ENCODE measurements around the gene AGT.

The AGT gene

DNA sequence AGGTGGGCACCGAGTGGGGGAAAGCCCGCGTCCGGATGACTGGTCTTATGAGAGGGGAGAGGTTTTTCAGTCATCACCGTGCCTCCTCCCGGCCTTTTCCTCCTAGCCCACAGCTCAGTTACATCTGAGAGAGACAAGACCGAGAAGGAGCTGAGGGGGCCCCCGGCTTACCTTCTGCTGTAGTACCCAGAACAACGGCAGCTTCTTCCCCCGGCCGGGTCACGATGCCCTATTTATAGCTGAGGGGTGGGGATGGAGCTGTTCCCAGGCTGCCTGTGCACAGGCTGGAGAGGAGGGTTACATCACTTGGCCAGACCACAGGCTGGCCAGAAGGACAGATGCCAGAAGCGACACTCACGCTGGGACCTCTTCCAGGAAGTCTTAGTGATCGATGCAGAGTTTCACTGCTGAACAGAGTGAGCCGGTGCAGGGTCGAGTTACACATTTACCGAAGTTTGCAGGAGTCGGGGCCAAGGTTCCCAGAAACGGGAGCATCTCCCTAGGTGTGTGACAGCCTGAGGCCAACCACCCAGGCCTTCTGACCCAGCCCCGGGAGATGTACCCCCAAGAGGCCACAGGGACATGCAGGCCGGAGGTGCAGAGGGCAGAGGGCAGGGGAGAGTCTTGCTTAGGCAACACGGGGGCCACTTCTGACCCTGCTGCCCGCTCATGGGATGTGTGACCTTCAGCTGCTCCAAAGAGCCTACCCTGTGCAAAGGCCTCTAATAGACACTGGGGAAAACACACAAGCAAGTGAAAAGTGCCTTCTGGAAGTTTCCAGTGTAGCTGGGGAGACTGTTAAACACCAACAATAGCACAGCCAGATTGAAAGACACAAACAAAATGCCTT, at the start of gene AGT:
Gene AGT, minus strand, starts transcription at position 208 of the 850 bp plus-strand sequence. CDS start 3,299 bp downstream, outside the sequence.
- DNase-seq (ENCODE audit: low spot score), result no peak

DNA sequence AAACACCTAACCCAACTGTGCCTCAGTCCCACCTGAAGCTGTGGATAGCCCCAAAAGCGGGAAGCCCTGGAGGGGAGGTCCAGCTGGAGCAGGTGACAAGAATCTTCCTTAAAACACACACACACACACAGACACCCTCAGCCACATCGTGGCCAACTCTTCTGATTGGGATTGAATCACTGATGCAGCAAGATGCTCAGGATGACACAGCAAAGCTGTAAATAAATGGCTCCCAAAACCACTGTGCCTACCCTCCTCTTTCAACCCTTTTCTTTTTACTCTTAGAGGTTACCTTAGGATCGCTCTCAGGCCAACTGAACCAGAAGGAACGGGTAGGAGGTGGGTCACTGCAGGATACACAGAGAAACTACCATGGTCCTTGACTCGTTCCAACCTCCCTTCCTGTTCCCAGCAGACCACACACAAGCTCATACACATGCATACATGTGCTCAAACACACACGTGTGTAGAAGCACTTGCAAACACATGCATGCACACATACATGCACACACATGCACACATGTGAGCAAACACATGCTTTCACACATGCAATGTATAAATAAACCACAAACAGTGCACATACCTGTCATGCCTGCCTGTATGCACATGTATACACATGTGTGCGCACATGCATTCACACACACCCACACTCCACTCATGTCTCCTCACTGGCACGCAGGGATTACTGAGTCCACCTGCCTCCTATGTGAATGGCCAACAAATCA, 47.7 kb upstream of the AGT start:
- no peak for DNase-seq (ENCODE audit: low spot score)

DNA sequence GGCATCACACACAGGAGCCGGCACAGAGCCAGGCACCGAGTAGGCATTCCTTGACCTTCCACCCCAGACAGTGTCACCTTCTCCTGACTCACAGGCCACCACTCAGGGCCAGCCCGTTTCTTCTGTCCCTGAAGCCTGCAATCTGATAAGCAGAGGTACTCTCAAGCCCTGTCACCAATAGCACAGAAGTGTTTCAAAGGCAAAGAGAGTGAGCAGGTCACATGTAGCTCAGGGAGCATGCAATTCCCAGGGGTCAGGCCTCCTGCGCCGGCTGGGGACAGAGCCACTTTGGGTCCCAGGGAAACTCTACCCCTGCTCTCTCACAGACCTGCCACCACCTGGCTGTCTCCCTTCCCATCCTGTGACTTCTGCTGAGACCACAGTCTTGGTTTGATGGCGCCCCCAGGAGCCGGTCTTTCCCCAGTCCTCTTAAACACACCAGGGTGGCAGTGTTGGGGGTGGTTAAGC, 46.5 kb upstream of the AGT start:
- no peak for DNase-seq (ENCODE audit: low spot score)

DNA sequence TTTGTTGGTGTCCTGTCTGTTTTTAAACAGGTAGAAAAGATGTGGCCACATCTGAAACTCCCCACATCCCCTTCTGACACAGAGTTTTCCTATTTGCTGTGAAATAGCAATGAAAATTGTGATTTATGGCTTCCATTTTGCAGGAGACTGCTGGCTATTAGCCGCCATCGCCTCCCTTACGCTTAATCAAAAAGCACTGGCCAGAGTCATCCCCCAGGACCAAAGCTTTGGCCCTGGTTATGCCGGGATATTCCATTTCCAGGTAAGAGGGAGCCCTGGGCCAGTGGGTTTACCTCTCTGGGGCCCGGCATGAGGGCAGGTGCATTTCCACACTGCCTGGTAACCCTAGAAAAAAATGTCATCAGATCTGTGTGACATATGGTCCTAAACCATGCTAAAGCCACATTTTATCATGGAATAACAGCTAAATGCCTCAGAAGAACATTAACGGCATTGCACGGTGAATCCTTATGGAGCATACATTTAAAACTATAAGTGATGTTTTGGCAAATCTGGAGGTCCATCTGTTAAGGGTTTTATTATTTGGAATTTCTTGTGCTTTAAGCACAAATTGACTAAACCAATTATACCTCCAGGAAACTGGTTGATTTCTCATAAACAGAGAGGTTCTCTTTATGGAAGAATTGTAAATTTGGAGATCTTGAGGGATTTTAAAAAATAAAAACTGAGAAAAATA, 45.6 kb upstream of the AGT start:
- no peak for DNase-seq (ENCODE audit: low spot score)

DNA sequence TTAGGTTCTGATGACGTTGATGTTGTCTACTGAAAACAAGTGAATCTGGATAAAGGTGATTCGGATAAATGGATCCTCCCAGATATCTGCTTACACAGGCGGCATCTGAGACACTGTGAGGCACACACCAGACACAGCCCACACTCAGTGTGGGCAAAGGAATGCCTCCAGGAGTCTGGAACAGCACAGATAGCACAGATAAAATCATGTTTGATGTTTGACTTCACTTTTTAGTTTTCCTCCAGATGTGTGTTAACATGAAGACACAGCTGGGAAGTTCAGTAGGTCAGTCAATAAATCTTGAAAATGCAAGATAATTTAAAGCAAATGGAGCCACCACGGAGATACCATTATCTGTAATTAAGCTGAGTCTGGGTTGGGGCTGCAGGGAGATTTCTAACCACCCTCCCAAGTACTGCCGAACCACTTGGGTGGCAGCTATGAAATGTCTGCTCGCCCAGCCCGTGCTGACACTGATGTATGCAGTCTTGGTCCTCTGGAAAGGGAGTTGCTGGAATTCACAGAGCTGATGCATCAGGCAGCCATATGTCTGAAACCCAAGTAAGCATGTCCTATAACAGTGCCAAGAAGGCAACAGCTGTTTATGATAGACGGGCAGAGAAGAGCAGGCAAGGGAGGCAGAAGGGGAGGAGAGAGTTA, 44.9 kb upstream of the AGT start:
- DNase-seq (ENCODE audit: low spot score), result no peak

DNA sequence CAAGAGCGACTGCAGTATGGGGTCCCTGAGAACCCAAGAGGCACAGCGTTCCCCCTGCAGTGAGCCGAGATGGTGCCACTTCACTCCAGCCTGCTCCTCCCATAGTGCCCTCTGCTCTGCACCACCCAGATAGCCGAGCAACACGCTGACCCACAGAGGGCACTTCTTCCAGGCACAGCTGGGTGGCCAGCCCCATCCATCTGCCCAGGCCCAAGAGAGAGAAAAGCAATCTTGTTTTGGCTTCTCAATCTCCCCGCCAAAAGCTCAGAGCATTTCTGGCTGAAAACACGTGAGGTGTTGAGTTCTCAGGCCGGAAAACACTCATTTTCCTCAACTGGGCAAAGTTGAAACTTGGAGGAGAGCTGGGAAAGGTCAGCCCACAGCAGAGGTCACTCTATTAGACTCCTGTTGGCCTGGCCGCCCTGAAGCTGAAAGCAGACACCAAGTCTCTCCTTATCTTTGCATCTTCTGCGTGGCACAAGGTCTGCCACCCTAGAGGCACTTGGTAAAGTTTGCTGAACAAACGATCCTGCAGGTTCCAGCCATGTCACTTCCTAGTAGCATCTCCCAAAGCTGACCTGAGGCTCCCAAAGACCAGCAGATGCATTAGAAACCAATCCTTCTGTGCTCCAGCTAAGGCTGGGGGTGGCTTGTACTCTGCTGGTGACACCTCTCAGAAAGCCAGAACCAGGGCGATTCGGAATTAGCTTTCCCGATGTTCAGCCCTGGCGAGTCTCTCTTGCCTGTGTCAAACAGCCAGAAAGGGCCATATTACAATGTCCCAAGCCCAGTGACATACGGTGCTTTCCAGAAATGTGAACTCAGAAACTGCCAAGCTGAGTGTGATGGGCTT, 44.2 kb upstream of the AGT start:
- no peak for DNase-seq (ENCODE audit: low spot score)

DNA sequence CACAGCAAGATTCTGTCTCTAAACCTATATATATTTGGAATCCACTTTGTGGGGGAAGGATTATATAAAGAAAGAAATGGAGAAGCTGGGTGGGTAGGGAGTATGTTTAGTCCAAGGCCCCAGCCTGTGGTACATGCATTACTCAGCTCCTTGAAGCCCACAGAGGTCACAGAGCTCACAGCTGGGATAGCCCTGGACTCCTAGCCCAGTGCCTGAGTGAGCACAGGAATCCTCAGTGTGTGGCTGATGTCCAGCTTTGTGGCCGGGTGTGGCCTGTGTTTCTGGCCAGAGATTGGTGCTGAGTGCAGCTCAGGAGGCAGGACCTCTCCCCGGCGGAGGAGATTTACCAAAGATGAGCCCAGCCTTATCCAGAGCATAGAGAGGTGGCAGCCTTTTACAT, 40.9 kb upstream of the AGT start:
- DNase-seq (ENCODE audit: low spot score), result no peak

DNA sequence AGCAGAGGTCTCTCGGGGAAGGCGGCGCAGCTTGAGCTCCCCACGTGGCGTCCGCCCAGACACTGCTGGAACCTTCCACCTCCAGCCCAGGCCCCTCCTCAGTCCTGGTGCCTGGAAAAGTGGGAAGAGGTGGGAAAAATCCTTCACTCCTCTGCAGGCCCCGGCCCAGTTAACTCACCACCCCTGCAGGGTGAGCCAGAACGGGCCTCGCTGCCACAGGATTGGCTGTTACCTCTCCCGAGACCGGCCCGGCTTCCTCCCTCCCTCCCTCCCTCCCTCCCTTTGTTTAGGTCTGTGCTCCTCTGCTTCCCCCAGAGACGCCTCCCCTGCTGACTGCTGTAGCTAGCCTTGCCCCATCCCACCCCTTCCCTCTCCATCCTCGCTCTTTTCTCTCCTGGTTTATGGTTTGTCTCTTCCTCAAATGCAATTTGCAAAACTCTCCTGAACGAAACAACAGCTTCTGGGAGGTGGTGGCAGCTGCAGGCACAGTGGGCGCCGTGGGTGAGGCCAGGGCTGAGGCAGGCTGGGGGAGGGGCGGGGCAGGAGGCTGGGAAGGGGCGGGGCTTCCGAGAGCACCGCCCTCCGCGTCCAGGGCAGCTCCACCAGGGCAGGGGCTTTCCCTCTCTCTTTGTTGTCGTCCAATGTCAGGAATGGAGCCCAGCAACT, 39.8 kb upstream of the AGT start:
- no peak for DNase-seq (ENCODE audit: low spot score)

DNA sequence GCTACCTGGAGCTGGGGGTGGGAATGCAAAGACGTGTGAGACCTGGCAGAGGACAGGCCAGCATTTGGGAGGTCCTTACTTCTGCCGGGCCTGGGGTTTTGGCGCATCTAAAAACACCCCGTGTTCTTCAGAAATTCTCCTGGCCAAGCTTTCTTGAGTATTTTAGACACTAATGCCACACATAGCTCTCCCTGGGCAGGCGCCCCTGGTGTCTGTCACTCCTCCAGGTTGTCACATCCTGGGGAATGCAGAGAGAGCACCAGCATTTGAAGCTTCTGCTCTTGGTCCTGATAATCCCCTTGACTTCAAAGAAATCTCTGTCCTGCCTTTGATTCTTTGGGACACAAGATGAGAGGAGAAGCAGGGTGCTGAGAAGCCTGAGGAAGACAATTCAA, 39.3 kb upstream of the AGT start:
- DNase-seq (ENCODE audit: low spot score), result no peak

DNA sequence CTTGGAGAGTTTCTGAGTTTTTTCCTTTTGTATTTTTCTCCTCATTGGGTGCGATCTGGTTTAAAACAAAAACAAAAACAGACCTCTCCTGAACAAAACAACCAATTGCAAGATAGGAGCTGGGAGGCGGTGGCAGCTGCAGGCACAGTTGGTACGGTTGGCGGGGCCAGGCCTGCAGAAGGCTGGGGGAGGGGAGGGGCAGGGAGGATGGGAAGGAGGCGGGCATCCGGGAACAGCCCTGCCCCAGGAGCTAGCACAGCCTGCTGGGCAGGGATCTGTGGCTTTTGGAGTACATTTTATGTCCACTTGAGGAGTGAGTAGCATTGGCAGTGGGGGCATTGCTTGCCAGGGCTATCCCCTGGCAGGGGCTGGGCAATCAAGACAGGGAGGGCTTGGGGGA, 38.5 kb upstream of the AGT start:
- no peak for DNase-seq (ENCODE audit: low spot score)

DNA sequence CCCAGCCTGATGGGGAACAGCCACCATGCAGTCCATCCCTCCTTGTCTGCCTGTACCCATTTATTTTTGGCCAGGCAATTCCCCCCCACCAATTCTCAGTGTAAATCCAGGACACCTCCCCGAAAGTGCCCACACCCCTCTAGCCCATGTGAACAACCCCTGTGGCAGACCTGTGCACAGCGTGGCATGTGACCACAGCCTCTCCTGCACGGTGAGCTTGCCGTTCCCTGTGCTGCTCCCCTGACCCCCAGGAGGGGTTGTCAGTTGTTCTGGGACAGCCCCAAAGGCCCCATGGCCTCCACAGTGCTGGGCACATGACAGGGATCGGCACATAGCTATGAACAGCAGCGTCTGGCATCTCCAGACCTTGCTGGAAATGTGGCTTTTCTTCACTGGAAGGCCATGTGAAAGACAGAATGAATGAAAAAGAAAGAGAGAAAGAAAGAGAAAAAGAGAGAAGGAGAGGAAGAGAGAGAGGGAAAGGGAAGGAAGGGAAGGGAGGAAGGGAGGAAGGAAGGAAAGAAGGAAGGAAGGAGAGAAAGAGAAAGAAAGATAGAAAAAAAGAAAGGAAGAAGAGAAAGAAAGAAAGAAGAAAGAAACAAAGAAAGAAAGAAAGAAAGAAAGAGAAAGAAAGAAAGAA, 37.2 kb upstream of the AGT start:
- no peak for DNase-seq (ENCODE audit: low spot score)

DNA sequence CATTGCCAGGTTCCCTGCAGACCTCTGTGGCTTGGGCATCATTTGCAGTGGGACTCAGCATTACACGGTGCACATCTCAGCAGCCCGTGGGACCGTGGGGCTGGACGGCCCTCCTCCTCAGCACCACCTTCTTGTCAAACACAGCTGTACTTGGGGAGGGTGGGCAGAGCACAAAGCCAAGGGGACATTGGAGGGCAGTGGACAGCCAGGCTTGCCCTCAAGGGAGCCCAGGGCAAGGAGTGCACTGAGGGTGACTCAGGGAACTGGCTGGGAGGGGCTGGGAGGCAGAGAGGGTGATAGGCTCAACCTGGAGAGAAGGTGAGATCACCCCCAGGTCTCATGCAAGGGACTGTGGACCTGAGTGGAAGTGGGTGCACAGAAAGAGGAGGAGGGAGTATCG, 36.7 kb upstream of the AGT start:
- no peak for DNase-seq (ENCODE audit: low spot score)

DNA sequence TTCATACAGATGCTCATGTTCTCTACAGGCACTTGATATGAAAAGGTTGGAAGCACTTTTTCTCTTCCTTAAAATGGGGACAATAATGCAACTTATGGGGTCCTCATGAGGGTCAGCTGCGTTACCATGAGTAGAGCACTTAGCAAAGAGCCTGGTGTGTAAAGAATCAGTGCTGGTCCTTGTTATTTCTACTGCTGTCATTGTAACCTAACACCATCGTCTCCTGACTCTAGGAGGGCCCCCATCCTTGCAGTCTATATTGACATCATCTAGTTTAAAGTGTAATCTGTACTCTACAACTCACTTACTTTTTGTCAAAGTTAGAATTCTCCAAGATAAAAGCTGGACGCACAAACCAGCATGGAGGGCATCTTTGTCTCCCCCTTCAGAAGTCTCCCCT, 35.7 kb upstream of the AGT start:
- no peak for DNase-seq (ENCODE audit: low spot score)

DNA sequence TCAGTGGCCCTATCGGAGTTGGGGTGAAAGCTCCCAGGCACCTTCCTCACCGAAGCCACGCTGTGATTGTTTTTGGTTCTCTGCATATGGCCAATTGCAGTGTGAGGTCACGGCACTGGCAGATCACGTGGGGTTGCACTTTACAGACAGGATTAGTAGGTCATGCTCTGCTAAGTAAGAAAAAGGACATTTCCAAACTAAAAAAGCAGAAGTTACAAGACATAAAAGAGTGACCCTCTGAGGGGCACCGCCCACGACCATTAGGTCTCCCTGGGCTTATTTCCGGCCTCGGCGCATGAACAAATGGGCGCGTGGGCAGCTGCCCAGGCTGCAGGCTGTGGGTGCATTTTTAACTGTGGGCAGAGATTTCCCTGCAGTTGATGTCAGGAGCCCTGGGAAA, 35.2 kb upstream of the AGT start:
- DNase-seq (ENCODE audit: low spot score), result no peak

DNA sequence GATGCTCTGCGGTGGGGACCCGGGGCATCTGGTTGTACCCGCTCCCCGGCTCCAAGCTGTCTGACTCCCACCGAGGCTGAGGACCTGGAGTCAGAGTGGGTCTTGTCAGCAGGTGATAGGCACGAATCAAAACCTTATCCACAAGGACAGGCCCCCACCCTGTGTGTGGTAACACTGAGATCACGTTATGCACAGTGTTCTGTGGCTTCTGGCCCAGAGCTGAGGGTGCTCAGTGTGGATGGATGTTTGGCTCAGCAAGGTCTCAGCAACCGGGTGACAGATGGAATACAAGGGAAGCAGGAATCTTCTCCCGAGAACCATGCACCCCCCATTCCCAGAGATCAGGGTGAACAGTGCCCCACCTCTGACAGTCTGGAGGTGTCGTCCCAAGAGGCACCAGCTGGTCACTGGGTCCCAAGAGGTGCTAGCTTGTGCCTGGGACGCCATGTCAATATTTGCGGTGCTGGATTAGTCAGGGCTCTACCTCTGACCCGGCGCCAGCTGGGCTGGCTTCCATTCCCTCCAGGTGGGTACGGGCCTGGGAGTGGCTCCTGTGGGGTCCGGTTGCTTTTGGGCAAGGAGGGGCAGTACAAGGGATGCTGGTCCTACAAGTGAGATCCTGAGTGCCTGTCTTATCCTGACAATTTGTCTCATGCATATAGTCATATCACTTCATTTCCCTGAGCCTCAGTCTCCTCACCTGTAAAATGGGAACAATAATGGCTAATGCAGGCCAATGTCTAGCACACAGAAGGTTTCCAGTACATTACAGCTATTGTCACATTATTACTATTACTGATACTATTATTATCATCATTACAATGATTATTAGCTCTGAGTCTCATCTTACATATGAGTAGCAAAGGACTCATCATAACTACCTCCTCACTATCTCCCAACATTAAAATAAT, 34.2 kb upstream of the AGT start:
- no peak for DNase-seq (ENCODE audit: low spot score)

DNA sequence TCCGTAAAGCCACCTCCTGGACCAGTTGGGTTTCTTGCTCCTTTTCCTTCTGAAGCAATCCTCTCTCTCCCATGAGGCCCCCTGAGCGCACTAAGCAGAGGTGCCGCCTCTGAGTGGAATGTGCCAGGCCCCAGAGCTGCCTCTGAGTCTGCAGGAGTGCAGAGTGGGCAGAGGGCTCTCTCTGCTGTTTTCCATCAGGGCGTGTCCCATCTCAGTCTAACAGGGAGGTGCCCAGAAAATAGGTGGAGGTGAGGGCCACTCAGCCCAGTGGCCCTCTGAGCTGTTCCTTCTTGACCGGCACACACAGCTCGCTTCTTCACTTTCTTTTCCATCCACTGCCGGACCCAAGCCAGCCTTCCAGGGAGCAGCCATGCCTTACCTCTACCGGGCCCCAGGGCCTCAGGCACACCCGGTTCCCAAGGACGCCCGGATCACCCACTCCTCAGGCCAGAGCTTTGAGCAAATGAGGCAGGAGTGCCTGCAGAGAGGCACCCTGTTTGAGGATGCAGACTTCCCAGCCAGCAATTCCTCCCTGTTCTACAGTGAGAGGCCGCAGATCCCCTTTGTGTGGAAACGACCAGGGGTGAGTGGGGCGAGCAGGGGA, 33.3 kb upstream of the AGT start, which contains the start of gene CAPN9:
Gene CAPN9, plus strand, starts transcription at position 262 of the 604 bp plus-strand sequence. Its CDS starts 109 bp downstream, at position 371.
- no peak for DNase-seq (ENCODE audit: low spot score)

DNA sequence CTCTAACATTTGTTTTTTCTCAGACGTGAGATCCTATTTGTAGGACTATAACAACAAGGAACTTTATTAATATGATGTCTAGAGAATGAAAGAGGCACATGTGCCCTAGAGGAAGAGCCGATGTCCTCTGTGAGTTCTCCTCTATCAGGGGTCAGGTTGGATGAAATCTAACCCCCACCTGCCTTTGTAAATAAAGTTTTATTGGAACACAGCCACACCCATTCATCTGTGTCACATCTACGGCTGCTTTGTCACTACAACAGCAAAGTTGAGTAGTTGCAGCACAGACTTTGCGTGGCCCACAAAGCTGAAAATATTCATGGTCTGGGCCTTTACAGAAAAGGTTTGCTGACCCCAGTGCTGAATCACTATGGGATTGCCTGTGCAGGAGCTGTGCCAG, 32.7 kb upstream of the AGT start:
- DNase-seq (ENCODE audit: low spot score), result no peak

DNA sequence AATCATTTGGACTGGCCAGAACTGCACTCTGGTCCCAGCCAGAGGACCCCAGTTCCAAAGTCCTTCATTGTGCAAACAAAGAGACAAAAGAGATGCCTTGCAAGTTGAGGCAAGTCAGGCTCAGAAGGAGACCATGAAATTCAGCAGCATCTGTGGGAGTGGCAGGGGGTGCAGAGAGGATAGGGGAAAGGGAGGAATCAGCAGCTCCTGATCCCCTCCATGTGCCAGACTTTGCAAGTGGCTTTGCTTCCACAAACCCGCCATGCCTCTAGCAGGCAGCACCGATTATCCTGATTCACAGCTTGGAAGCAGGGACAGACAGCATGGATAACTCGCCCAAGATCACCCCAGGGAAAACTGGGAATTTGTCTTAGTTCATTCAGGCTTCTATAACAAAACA, 31.1 kb upstream of the AGT start:
- no peak for DNase-seq (ENCODE audit: low spot score)

DNA sequence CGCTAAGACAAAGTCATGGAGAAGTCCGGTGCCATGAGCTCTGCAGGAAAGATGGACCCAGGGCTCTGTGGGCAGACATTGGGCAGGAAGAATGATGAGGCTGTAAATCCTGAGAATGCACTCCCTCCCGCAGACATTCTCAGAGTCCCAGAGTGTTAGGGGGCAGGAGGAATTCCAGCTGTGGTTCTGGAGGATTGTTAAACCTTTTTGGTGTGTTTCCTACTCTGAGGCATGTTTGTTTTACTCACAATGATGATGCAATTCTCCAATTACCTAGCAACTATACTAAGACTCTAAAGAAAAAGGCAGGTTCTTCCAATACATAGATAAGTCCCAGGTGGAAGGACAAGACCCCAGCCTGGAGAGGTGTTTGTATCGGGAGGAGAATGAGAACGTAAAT, 30.5 kb upstream of the AGT start:
- DNase-seq (ENCODE audit: low spot score), result no peak
